GM12874 (cell line): ENCODE results near the gene XYLB.

ENCODE experiments used
- TF ChIP-seq, protein P1 (sequence below): IDR thresholded peaks from 2 replicates; pipeline ENCODE4 v1.5.1; 2011; ENCODE audit warnings: low read depth, mild to moderate bottlenecking, control low read depth, low read length, moderate library complexity; ENCODE audit not compliant: insufficient read depth

Gene XYLB

GRCh38 chr3:38404286-38404685, 57.7 kb downstream of the XYLB start:
- TF ChIP-seq, protein P1, sequence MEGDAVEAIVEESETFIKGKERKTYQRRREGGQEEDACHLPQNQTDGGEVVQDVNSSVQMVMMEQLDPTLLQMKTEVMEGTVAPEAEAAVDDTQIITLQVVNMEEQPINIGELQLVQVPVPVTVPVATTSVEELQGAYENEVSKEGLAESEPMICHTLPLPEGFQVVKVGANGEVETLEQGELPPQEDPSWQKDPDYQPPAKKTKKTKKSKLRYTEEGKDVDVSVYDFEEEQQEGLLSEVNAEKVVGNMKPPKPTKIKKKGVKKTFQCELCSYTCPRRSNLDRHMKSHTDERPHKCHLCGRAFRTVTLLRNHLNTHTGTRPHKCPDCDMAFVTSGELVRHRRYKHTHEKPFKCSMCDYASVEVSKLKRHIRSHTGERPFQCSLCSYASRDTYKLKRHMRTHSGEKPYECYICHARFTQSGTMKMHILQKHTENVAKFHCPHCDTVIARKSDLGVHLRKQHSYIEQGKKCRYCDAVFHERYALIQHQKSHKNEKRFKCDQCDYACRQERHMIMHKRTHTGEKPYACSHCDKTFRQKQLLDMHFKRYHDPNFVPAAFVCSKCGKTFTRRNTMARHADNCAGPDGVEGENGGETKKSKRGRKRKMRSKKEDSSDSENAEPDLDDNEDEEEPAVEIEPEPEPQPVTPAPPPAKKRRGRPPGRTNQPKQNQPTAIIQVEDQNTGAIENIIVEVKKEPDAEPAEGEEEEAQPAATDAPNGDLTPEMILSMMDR: no peak

DNA sequence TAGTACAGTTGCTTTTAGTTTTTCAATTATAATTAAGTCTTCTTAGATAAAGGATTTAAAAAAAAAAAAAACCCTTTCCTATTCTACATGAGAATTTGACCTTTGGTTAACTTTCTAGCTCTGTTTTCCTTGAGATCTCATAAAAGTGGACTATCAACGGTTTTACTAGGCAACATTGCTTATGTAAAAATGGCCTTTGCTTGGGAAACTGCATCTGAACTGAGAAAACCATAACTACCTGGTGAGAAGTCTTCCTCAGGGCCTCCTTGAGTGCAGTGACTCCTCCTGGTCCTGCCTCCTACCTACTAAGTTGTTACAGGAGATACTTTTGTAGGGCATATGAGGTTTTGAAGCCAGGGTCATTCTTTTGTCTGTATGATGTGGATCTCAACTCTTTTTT, 65.0 kb downstream of the XYLB start:
- TF ChIP-seq, protein P1: no peak

GRCh38 chr3:38421679-38422336, 75.2 kb downstream of the XYLB start:
- TF ChIP-seq, protein P1: no peak

- TF ChIP-seq, protein P1: no peak
Measured at GRCh38 chr3:38446085-38446686, 99.6 kb downstream of the XYLB start.

DNA sequence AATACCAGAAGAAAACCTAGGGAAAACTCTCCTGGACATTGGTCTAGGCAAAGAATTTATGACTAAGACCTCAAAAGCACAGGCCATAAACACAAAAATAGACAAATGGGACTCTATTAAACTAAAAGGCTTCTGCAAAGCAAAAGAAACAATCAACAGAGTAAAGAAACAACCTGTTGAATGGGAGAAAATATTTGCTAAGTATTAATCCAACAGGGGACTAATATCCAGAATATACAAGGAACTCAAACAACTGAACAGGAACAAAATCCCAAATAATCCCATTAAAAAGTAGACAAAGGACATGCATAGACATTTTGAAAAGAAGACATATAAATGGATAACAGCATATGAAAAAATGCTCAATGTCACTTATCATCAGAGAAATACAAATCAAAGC, 100.2 kb downstream of the XYLB start:
- TF ChIP-seq, protein P1: no peak

DNA sequence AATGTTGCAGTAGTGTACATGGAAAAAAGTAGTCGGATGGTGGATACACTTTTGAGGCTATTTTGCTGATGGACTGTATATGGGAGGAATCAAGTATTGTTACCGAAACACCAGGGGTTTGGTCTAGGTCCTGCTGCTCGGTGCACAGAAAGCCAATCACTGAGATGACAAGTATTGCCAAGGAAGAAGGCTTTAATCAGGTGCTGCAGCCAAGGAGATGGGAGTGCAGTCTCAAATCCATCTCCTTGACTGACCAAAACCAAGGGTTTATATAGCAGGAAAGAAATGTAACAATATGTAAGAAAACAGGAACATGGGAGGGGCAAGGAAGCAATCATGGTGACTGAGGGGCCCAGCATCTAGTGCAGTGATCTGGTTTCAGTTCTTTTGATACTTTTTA, 104.3 kb downstream of the XYLB start:
- TF ChIP-seq, protein P1: no peak

GRCh38 chr3:38453075-38453912, 106.7 kb downstream of the XYLB start, which contains the start of gene ACVR2B:
Gene ACVR2B (plus strand): TSS chr3:38453890. CDS start chr3:38454323, 433 bp downstream.
- TF ChIP-seq, protein P1: no peak
